H1 (cell line): Measurements from ENCODE around the gene CD300C. TPM values are rescaled to one million over a fixed set of nuclear protein-coding genes. Genes with fewer than 3 reads are reported as not detected.

Experiments used
- CTCF ChIA-PET: fragments of 300-600 bp; sonication (Branson Sonifier 250); formaldehyde crosslinking; loops from one replicate; lab custom pipeline; 2021; ENCODE audit not compliant: partially characterized antibody; lab: Charles Lee
- POLR2A ChIA-PET: fragments of 300-600 bp; sonication (Branson Sonifier 250); formaldehyde crosslinking; loops from one replicate; lab custom pipeline; 2021; ENCODE audit warnings: inconsistent platforms; ENCODE audit not compliant: partially characterized antibody; lab: Charles Lee
- DNase-seq, 2 experiments: peaks; one replicate each; pipeline versions ENCODE4 v3.0.0 to v3.0.0-alpha.2; 2010 to 2022; ENCODE audit warnings: low spot score in 2 of 2, low read depth in 1 of 2, mixed read lengths in 1 of 2
- FAIRE-seq: peaks from 2 replicates; lab custom pipeline; 2011; peaks lifted over from hg19 to GRCh38; lab: Jason Lieb, UNC
- H2AFZ ChIP-seq: 2 replicates; pipeline ENCODE4 v1.8.1; 2012; ENCODE audit warnings: low read length, inconsistent platforms
- H2AK5ac ChIP-seq: 2 replicates; pipeline ENCODE4 v1.6.1; 2013; ENCODE audit warnings: low read depth, low read length
- H2BK120ac ChIP-seq: replicated peaks from 2 replicates; pipeline ENCODE3; 2013; ENCODE audit warnings: low read depth, low read length, inconsistent platforms
- H2BK12ac ChIP-seq: 2 replicates; pipeline ENCODE4 v1.6.1; 2013; ENCODE audit warnings: low read depth, low read length
- H2BK15ac ChIP-seq: 2 replicates; pipeline ENCODE4 v1.6.1; 2013; ENCODE audit warnings: low read length
- H2BK20ac ChIP-seq: 2 replicates; pipeline ENCODE4 v1.6.1; 2013; ENCODE audit warnings: low read length
- H2BK5ac ChIP-seq: 2 replicates; pipeline ENCODE4 v1.6.1; 2013; ENCODE audit warnings: low read depth, low read length
- H3K14ac ChIP-seq: 2 replicates; pipeline ENCODE4 v1.6.1; 2013; ENCODE audit warnings: inconsistent platforms; ENCODE audit not compliant: insufficient read length
- H3K18ac ChIP-seq: 2 replicates; pipeline ENCODE4 v1.6.1; 2013; ENCODE audit warnings: low read length; ENCODE audit errors: extremely low read depth
- H3K23ac ChIP-seq: 2 replicates; pipeline ENCODE4 v1.6.1; 2013; ENCODE audit warnings: inconsistent platforms; ENCODE audit not compliant: insufficient read length
- H3K23me2 ChIP-seq: 2 replicates; pipeline ENCODE4 v1.6.1; 2013; ENCODE audit warnings: low read depth, low read length
- H3K27ac ChIP-seq: 2 replicates; pipeline ENCODE4 v1.6.1; 2011; ENCODE audit warnings: low read depth, low read length, inconsistent platforms
- H3K27me3 ChIP-seq, 4 experiments: replicated peaks in 1 of 4; 1 replicate in 1 of 4; 2 replicates in 3 of 4; pipeline versions ENCODE4 v1.6.1 to v1.8.1; 2011 to 2013; ENCODE audit warnings: low read length in 3 of 4, mild to moderate bottlenecking in 3 of 4, inconsistent platforms in 2 of 4, mixed read lengths in 2 of 4, moderate library complexity in 1 of 4; ENCODE audit not compliant: control insufficient read depth in 3 of 4, insufficient read depth in 3 of 4; ENCODE audit errors: extremely low read depth in 1 of 4
- H3K36me3 ChIP-seq, 4 experiments: 2 replicates each; pipeline versions ENCODE4 v1.6.1 to v1.8.1; 2011 to 2013; ENCODE audit warnings: mild to moderate bottlenecking in 4 of 4, low read length in 3 of 4, moderate library complexity in 2 of 4, control low read depth in 1 of 4, inconsistent platforms in 1 of 4; ENCODE audit not compliant: insufficient read depth in 4 of 4, control insufficient read depth in 2 of 4
- H3K4ac ChIP-seq: replicated peaks from 2 replicates; pipeline ENCODE3; 2013; ENCODE audit warnings: low read length, low read depth, mixed read lengths, inconsistent platforms; ENCODE audit not compliant: insufficient read length
- H3K4me1 ChIP-seq, 4 experiments: replicated peaks in 1 of 4; 1 replicate in 1 of 4; 2 replicates in 3 of 4; pipeline versions ENCODE4 v1.6.1 to v1.8.1; 2011 to 2013; ENCODE audit warnings: low read length in 3 of 4, inconsistent platforms in 2 of 4, mixed read lengths in 1 of 4; ENCODE audit not compliant: insufficient read depth in 4 of 4, control insufficient read depth in 3 of 4
- H3K4me2 ChIP-seq, 2 experiments: 2 replicates each; pipeline versions ENCODE4 v1.6.1 to v1.8.1; 2011 to 2013; ENCODE audit warnings: low read depth in 2 of 2, low read length in 2 of 2, control low read depth in 1 of 2, inconsistent platforms in 1 of 2, mild to moderate bottlenecking in 1 of 2; ENCODE audit not compliant: insufficient read depth in 1 of 2
- H3K4me3 ChIP-seq, 4 experiments: fragments of 200-600, 300-600 bp in 1 of 4; sonication (generic), shearing (Covaris generic), sonication (Bioruptor Twin) in 1 of 4; 2 replicates each; pipeline versions ENCODE4 v1.5.1 to v1.8.1; 2011 to 2016; ENCODE audit warnings: low read length in 4 of 4, low read depth in 3 of 4, control low read depth in 2 of 4, inconsistent platforms in 2 of 4, mild to moderate bottlenecking in 2 of 4, mixed read lengths in 1 of 4, moderate library complexity in 1 of 4; ENCODE audit not compliant: insufficient read depth in 2 of 4; ENCODE audit errors: extremely low read depth in 1 of 4
- H3K56ac ChIP-seq: replicated peaks from 2 replicates; pipeline ENCODE3; 2013; ENCODE audit warnings: low read depth, mild to moderate bottlenecking, mixed read lengths, low read length, inconsistent platforms; ENCODE audit not compliant: insufficient read length
- H3K79me1 ChIP-seq: 2 replicates; pipeline ENCODE4 v1.6.1; 2013; ENCODE audit warnings: low read depth, low read length, control low read depth
- H3K79me2 ChIP-seq, 2 experiments: 2 replicates each; pipeline versions ENCODE4 v1.6.1 to v1.8.1; 2012 to 2013; ENCODE audit warnings: low read length in 2 of 2, mild to moderate bottlenecking in 2 of 2, inconsistent platforms in 1 of 2; ENCODE audit not compliant: insufficient read depth in 2 of 2, control insufficient read depth in 1 of 2
- H3K9ac ChIP-seq, 4 experiments: replicated peaks in 1 of 4; 1 replicate in 1 of 4; 2 replicates in 3 of 4; pipeline versions ENCODE4 v1.6.1 to v1.8.1; 2011 to 2013; ENCODE audit warnings: low read depth in 3 of 4, low read length in 3 of 4, control low read depth in 2 of 4, mild to moderate bottlenecking in 2 of 4, moderate library complexity in 2 of 4, inconsistent platforms in 1 of 4; ENCODE audit errors: extremely low read depth in 1 of 4
- H3K9me3 ChIP-seq, 2 experiments: 2 replicates each; pipeline versions ENCODE4 v1.6.1 to v1.8.1; 2012 to 2013; ENCODE audit warnings: mild to moderate bottlenecking in 2 of 2, moderate library complexity in 2 of 2, control low read depth in 1 of 2, inconsistent platforms in 1 of 2, low read depth in 1 of 2, low read length in 1 of 2, mixed read lengths in 1 of 2; ENCODE audit not compliant: insufficient read depth in 2 of 2
- H4K20me1 ChIP-seq, 2 experiments: replicated peaks in 1 of 2; 2 replicates each; pipeline versions ENCODE3 to v1.8.1; 2011 to 2013; ENCODE audit warnings: inconsistent platforms in 2 of 2, low read length in 2 of 2, mild to moderate bottlenecking in 1 of 2; ENCODE audit not compliant: insufficient read depth in 2 of 2, control insufficient read depth in 1 of 2
- H4K5ac ChIP-seq: 2 replicates; pipeline ENCODE4 v1.6.1; 2013; ENCODE audit warnings: low read length, low read depth, mixed read lengths, inconsistent platforms; ENCODE audit not compliant: insufficient read length
- H4K8ac ChIP-seq: 2 replicates; pipeline ENCODE4 v1.8.0; 2013; ENCODE audit warnings: mild to moderate bottlenecking, moderate library complexity, low read length, inconsistent platforms; ENCODE audit not compliant: insufficient read depth; ENCODE audit errors: extremely low read depth
- H4K91ac ChIP-seq: replicated peaks from 2 replicates; pipeline ENCODE3; 2013; ENCODE audit warnings: low read length, mixed read lengths, inconsistent platforms; ENCODE audit not compliant: insufficient read length
- BCL11A ChIP-seq, 2 experiments: IDR thresholded peaks; one replicate each; pipeline ENCODE4 v1.6.1; 2011; ENCODE audit warnings: low read depth in 2 of 2, low read length in 2 of 2, mild to moderate bottlenecking in 2 of 2
- GABPA ChIP-seq: IDR thresholded peaks from 2 replicates; pipeline ENCODE4 v1.6.1; 2011; ENCODE audit warnings: mild to moderate bottlenecking, low read length, moderate library complexity, borderline replicate concordance; ENCODE audit not compliant: insufficient read depth
- WGBS, 2 experiments: shearing (Covaris generic) in 1 of 2; methylation state at CpG; one replicate each; pipeline versions ENCODE4 v1.1.6 to v1.1.7; 2013 to 2015; ENCODE audit warnings: low lambda C conversion rate in 2 of 2, mixed read lengths in 2 of 2, inconsistent platforms in 1 of 2, low coverage in 1 of 2, missing lambda C conversion rate in 1 of 2; ENCODE audit not compliant: insufficient replicate concordance in 2 of 2, insufficient coverage in 1 of 2, insufficient read length in 1 of 2; ENCODE audit errors: extremely low coverage in 1 of 2, missing lambda C conversion rate in 1 of 2; 5-methylcytosine and 5-hydroxymethylcytosine counted together
- polyA plus RNA-seq, 7 experiments: library from polyadenylated mRNA; depleted of rRNA in 3 of 7; stranded (reverse) in 5 of 7; unstranded in 2 of 7; fragments of >200 nt in 5 of 7; fragments of 200-250 nt in 2 of 7; gene quantifications; 1 replicate in 5 of 7; 2 replicates in 1 of 7; 4 replicates in 1 of 7; pipeline versions ENCODE4 v1.2.1 to v1.2.3, GENCODE V29; 2011 to 2013; ENCODE audit warnings: missing spikeins in 2 of 7, mixed read lengths in 2 of 7
- total RNA-seq: library from RNA; stranded (reverse); fragmentation: NEBNext Ultra II Directional; extraction: Animal tissue kit (Norgen Biotek cat#: 25700); gene quantifications from 2 replicates; pipeline ENCODE4 v1.2.1, GENCODE V29; 2021
- TF ChIP-seq, protein P1 (sequence below): IDR thresholded peaks from 2 replicates; pipeline ENCODE4 v1.6.1; 2012; ENCODE audit warnings: inconsistent platforms

Gene CD300C
- total and polyA plus RNA-seq, 2 of the 8 experiments (the other 6 are each of a cell fraction or from before 2014, with no cell fraction given): not detected

DNA sequence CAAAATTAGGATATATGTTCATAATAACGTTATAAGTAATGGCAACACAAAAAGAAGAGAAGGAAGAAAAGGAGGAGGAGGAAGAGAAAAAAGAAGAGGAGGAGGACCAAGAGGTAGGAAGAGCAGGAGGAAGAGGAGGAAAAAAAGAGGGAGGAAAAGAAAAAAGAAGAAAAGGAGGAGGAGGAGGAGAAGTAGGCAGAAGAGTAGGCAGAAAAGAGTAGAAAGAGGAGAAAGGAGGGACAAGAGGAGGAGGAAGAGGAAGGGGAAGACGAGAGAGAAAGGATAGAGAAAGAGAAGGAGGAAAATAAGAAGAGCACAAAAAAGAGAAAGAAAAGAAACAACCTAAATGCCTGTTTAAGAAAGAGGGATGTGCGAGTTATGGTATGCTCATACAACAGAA is 9.0 kb downstream of the CD300C start:
- no peak overlapping the region for H2BK12ac ChIP-seq
- no peak overlapping the region for H3K9ac ChIP-seq
- no peak overlapping the region for H2BK15ac ChIP-seq
- peaks cover 0 to 1% (median 0%) of the 10 kb centered on the region in 4 experiments; a peak in 1 of 7 replicates for H3K4me1 ChIP-seq
- H4K91ac ChIP-seq: no peak overlapping the region
- POLR2A ChIA-PET: no interaction called here
- CTCF ChIA-PET: interaction anchor here (1.2 to 1.6 kb wide), 2 partner anchors 79 to 168 kb away, joined by 3 read pairs; no protein-coding TSS in a partner anchor
- H3K18ac ChIP-seq: no peak overlapping the region
- no peaks in the 10 kb centered on the region for H3K79me2 ChIP-seq
- no peak overlapping the region for H2AFZ ChIP-seq
- H4K5ac ChIP-seq: no peak overlapping the region
- no peaks in the 10 kb centered on the region for H4K20me1 ChIP-seq
- DNase-seq: no peak
- H3K27ac ChIP-seq: no peak overlapping the region
- H3K4me3 ChIP-seq: no peak overlapping the region
- H3K56ac ChIP-seq: no peak overlapping the region
- H2BK5ac ChIP-seq: no peak overlapping the region
- no peak overlapping the region for H3K23ac ChIP-seq
- H3K4me2 ChIP-seq: no peak overlapping the region
- H3K4ac ChIP-seq: no peak overlapping the region
- TF ChIP-seq GABPA: no peak
- no peak for TF ChIP-seq BCL11A (IDR thresholded peaks at IDR 0.05; ENCODE audit: low read depth in 2 of 2, low read length in 2 of 2)
- TF ChIP-seq, protein P1, sequence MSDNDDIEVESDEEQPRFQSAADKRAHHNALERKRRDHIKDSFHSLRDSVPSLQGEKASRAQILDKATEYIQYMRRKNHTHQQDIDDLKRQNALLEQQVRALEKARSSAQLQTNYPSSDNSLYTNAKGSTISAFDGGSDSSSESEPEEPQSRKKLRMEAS: no peak
- H3K27me3 ChIP-seq: no peaks in the 10 kb centered on the region; a peak in 1 of 7 replicates
- no peak overlapping the region for H2BK20ac ChIP-seq
- H3K36me3 ChIP-seq: no peaks in the 10 kb centered on the region
- H3K23me2 ChIP-seq: no peaks in the 10 kb centered on the region
- H3K79me1 ChIP-seq: no peaks in the 10 kb centered on the region
- no peaks in the 10 kb centered on the region for H3K9me3 ChIP-seq
- no peak overlapping the region for H2AK5ac ChIP-seq
- no peak overlapping the region for H3K14ac ChIP-seq
- H2BK120ac ChIP-seq: no peak overlapping the region
- no peak overlapping the region for H4K8ac ChIP-seq
- FAIRE-seq: no peak
- WGBS, 2 experiments: 84% methylated on average over 3 of the region's 3 CpGs; no CpG with 5 or more reads in 1 of the 2 experiments
